T-helper 1 cell treated with Interleukin-12 subunit alpha and Interleukin-12 subunit beta and Interleukin-4 antibody, amounts not matched to agents 30 μg/mL and 1 μg/mL, for 36 hours (primary cell): Measurements from ENCODE around the gene MPG.
"Not testable (repeated sequence)": the region's sequence is repeated elsewhere in the genome, so short reads cannot be mapped to it uniquely, and the experiment has no call there.

Experiments used
- H3K27ac Mint-ChIP-seq: one replicate; pipeline ENCODE4 v1.8.0; 2021; ENCODE audit warnings: mild to moderate bottlenecking, mixed read lengths
- H3K27me3 Mint-ChIP-seq: one replicate; pipeline ENCODE4 v1.8.0; 2021; ENCODE audit warnings: low read depth, mixed read lengths
- H3K36me3 Mint-ChIP-seq: one replicate; pipeline ENCODE4 v1.8.0; 2021; ENCODE audit warnings: low read depth, mixed read lengths
- H3K4me1 Mint-ChIP-seq: one replicate; pipeline ENCODE4 v1.8.0; 2021; ENCODE audit warnings: low read depth, mixed read lengths
- H3K4me3 Mint-ChIP-seq: one replicate; pipeline ENCODE4 v1.8.0; 2021; ENCODE audit warnings: mild to moderate bottlenecking, moderate library complexity, mixed read lengths
- H3K9me3 Mint-ChIP-seq: one replicate; pipeline ENCODE4 v1.8.0; 2021; ENCODE audit warnings: mixed read lengths

MPG gene

GRCh38 chr16:118857-119256 lies 40.8 kb downstream of the MPG start:
- no peak overlapping the region for H3K4me3 Mint-ChIP-seq
- peaks cover 7% of the 10 kb centered on the region for H3K36me3 Mint-ChIP-seq
- H3K27ac Mint-ChIP-seq: no peak overlapping the region
- no peaks in the 10 kb centered on the region for H3K9me3 Mint-ChIP-seq
- H3K4me1 Mint-ChIP-seq: peaks cover under 1% of the 10 kb centered on the region
- H3K27me3 Mint-ChIP-seq: no peaks in the 10 kb centered on the region

GRCh38 chr16:119295-119694 lies 41.3 kb downstream of the MPG start:
- no peaks in the 10 kb centered on the region for H3K9me3 Mint-ChIP-seq
- H3K27me3 Mint-ChIP-seq: no peaks in the 10 kb centered on the region
- H3K36me3 Mint-ChIP-seq: peaks cover 7% of the 10 kb centered on the region
- no peaks in the 10 kb centered on the region for H3K4me1 Mint-ChIP-seq
- no peak overlapping the region for H3K4me3 Mint-ChIP-seq
- H3K27ac Mint-ChIP-seq: no peak overlapping the region

- no peaks in the 10 kb centered on the region for H3K27me3 Mint-ChIP-seq
- H3K36me3 Mint-ChIP-seq: peaks cover 7% of the 10 kb centered on the region
- no peak overlapping the region for H3K27ac Mint-ChIP-seq
- H3K4me1 Mint-ChIP-seq: no peaks in the 10 kb centered on the region
- no peak overlapping the region for H3K4me3 Mint-ChIP-seq
- no peaks in the 10 kb centered on the region for H3K9me3 Mint-ChIP-seq
Measured at GRCh38 chr16:119835-120491, 41.9 kb downstream of the MPG start.

- Mint-ChIP-seq H3K36me3 (peaks cover 7% of the 10 kb centered on the region), H3K27me3 (no peaks in the 10 kb centered on the region), H3K9me3 (no peaks in the 10 kb centered on the region), H3K4me1 (no peaks in the 10 kb centered on the region), H3K27ac (no peak overlapping the region), H3K4me3 (no peak overlapping the region)
Measured at GRCh38 chr16:120756-121155, 42.7 kb downstream of the MPG start.

GRCh38 chr16:122361-122760 lies 44.3 kb downstream of the MPG start:
- Mint-ChIP-seq H3K4me3 (no peak overlapping the region), H3K4me1 (no peaks in the 10 kb centered on the region), H3K27ac (no peak overlapping the region), H3K27me3 (no peaks in the 10 kb centered on the region), H3K36me3 (no peaks in the 10 kb centered on the region), H3K9me3 (no peaks in the 10 kb centered on the region)

- H3K9me3 Mint-ChIP-seq, H3K4me3 Mint-ChIP-seq, H3K27ac Mint-ChIP-seq, H3K4me1 Mint-ChIP-seq, H3K27me3 Mint-ChIP-seq, H3K36me3 Mint-ChIP-seq: not testable (repeated sequence)
Measured at GRCh38 chr16:123558-124350, 45.7 kb downstream of the MPG start.

- Mint-ChIP-seq H3K27me3 (no peaks in the 10 kb centered on the region), H3K4me3 (no peak overlapping the region), H3K4me1 (no peaks in the 10 kb centered on the region), H3K36me3 (no peaks in the 10 kb centered on the region), H3K9me3 (no peaks in the 10 kb centered on the region), H3K27ac (no peak overlapping the region)
Measured at GRCh38 chr16:125011-125410, 47.0 kb downstream of the MPG start.

- peaks cover 7% of the 10 kb centered on the region for H3K4me1 Mint-ChIP-seq
- H3K36me3 Mint-ChIP-seq: no peaks in the 10 kb centered on the region
- H3K9me3 Mint-ChIP-seq: no peaks in the 10 kb centered on the region
- H3K27ac Mint-ChIP-seq: no peak overlapping the region
- H3K4me3 Mint-ChIP-seq: no peak overlapping the region
- H3K27me3 Mint-ChIP-seq: no peaks in the 10 kb centered on the region
Measured at GRCh38 chr16:129075-129474, 51.0 kb downstream of the MPG start.

GRCh38 chr16:130533-131173 lies 52.6 kb downstream of the MPG start:
- no peak overlapping the region for H3K27ac Mint-ChIP-seq
- H3K4me3 Mint-ChIP-seq: no peak overlapping the region
- no peaks in the 10 kb centered on the region for H3K36me3 Mint-ChIP-seq
- no peaks in the 10 kb centered on the region for H3K9me3 Mint-ChIP-seq
- H3K27me3 Mint-ChIP-seq: no peaks in the 10 kb centered on the region
- H3K4me1 Mint-ChIP-seq: peaks cover 7% of the 10 kb centered on the region

- H3K9me3 Mint-ChIP-seq: no peaks in the 10 kb centered on the region
Measured at GRCh38 chr16:132120-132519, 54.1 kb downstream of the MPG start.

GRCh38 chr16:133716-134115 lies 55.7 kb downstream of the MPG start:
- peaks cover 3% of the 10 kb centered on the region for H3K36me3 Mint-ChIP-seq
- H3K4me3 Mint-ChIP-seq: no peak overlapping the region
- H3K27ac Mint-ChIP-seq: no peak overlapping the region
- H3K9me3 Mint-ChIP-seq: no peaks in the 10 kb centered on the region
- no peaks in the 10 kb centered on the region for H3K27me3 Mint-ChIP-seq
- peaks cover 13% of the 10 kb centered on the region for H3K4me1 Mint-ChIP-seq

More at GRCh38 chr16:132120-132519, 54.1 kb downstream of the MPG start:
- H3K27ac Mint-ChIP-seq: no peak overlapping the region
- H3K4me3 Mint-ChIP-seq: no peak overlapping the region
- peaks cover 3% of the 10 kb centered on the region for H3K36me3 Mint-ChIP-seq
- peaks cover 10% of the 10 kb centered on the region for H3K4me1 Mint-ChIP-seq
- no peaks in the 10 kb centered on the region for H3K27me3 Mint-ChIP-seq
